Large intestine (tissue), 3 donors: ENCODE data around the gene ARHGAP26. TPM values are rescaled to one million over a fixed set of nuclear protein-coding genes. Genes with fewer than 3 reads are reported as not detected.
A peak's percentile ranks its signal among the peaks of the same experiment; 100 is the strongest.

Experiments
- DNase-seq, 2 donors: peaks; one replicate each; pipeline versions ENCODE4 v3.0.0 to v3.0.0-alpha.2; 2013
- H3K27ac ChIP-seq: one replicate; pipeline ENCODE4 v1.5.1; 2013; ENCODE audit warnings: low read length
- H3K27me3 ChIP-seq: 2 replicates; pipeline ENCODE4 v1.6.1; 2013; ENCODE audit warnings: low read length; ENCODE audit not compliant: control insufficient read depth, insufficient read depth
- H3K36me3 ChIP-seq: 2 replicates; pipeline ENCODE4 v1.6.1; 2013; ENCODE audit warnings: low read length; ENCODE audit not compliant: control insufficient read depth, insufficient read depth
- H3K4me1 ChIP-seq: one replicate; pipeline ENCODE4 v1.6.1; 2013; ENCODE audit warnings: low read length; ENCODE audit not compliant: control insufficient read depth, insufficient read depth
- H3K4me3 ChIP-seq: one replicate; pipeline ENCODE4 v1.5.1; 2013; ENCODE audit warnings: low read length
- H3K9me3 ChIP-seq: one replicate; pipeline ENCODE4 v1.6.1; 2013; ENCODE audit warnings: mild to moderate bottlenecking, low read depth, low read length, moderate library complexity; ENCODE audit not compliant: control insufficient read depth
- WGBS: methylation state at CpG from one replicate; pipeline ENCODE4 v1.1.5; 2013; ENCODE audit warnings: low lambda C conversion rate; ENCODE audit not compliant: insufficient coverage; 5-methylcytosine and 5-hydroxymethylcytosine counted together
- polyA plus RNA-seq: library from polyadenylated mRNA; unstranded; fragments of 120-200 nt; gene quantifications from one replicate; pipeline ENCODE4 v1.2.1, GENCODE V29; 2013

Gene ARHGAP26
- polyA plus RNA-seq, 1 donor = 31.8 TPM

DNA sequence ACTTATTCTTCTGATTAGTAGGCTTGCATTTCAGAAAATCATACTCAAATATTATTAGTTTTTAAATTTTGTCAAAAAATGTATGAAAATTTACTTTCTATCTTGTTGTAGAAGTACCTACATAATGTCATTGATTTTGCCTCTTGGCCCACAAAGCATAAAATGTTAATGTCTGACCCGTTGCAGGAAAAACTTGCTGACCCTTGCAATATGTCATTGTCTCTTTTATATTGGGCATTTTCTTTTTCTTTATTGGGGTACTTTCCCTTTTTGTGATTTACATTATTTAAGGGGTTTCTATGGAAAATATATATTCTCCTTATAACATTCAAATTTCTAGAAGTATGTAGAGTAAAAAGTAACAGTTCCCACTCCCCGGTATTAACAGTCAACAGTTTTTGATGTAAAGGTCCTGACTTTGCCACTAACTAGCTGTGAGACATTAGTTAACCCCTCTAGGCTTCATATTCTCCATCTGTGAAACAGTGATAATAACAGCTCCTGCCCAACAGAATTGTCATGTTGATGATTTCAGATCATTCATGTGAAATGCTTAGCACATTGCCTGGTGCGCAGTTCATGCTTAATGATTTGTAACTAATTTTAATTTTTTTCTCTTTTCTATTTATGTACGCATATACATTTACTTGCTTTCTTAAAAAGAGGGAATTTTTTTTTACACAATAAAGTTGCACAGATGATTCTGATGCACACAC is 243.2 kb downstream of the ARHGAP26 start:
- Histone ChIP-seq H3K4me3 (no peak overlapping the region), H3K4me1 (no peaks in the 10 kb centered on the region), H3K36me3 (peaks cover 8% of the 10 kb centered on the region), H3K9me3 (no peaks in the 10 kb centered on the region), H3K27ac (no peak overlapping the region), H3K27me3 (no peaks in the 10 kb centered on the region)
- DNase-seq = no peak
- 100% methylated on average over 3 of the region's 4 CpGs for WGBS

DNA sequence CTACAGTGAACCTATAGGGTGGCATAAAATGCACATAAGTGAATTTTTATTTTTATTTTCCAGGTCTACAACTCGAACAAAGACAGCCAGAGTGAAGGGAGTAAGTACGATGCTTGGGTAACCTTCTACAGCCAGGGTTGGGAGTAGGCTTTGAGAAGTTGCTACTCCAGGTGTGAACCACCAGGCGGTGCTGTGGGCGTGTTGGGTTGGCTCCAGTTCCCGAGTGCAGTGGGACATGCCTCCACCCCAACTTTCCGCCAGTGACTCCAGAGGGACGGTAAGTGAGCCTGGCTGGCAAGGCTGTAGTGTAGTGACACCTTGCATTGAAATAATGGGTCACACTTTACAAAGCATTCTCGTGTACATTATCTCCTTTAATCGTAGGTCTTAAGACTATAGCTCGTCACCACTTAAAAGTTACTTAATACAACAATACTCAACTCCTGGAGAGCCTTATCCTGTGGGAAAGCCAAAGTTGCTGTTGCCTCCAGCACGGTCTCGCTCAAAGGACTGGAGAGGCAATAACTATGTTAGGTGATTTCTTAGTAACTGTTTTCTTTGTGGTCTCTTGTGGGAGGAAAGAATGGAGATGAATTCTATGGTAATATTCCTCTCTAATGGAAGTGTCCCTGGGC is 244.0 kb downstream of the ARHGAP26 start:
- WGBS = no CpG with 5 or more reads among the region's 12 CpGs
- Histone ChIP-seq H3K4me3 (no peak overlapping the region), H3K27me3 (no peaks in the 10 kb centered on the region), H3K36me3 (peaks cover 8% of the 10 kb centered on the region), H3K9me3 (no peaks in the 10 kb centered on the region), H3K4me1 (no peaks in the 10 kb centered on the region), H3K27ac (no peak overlapping the region)
- no peak for DNase-seq

DNA sequence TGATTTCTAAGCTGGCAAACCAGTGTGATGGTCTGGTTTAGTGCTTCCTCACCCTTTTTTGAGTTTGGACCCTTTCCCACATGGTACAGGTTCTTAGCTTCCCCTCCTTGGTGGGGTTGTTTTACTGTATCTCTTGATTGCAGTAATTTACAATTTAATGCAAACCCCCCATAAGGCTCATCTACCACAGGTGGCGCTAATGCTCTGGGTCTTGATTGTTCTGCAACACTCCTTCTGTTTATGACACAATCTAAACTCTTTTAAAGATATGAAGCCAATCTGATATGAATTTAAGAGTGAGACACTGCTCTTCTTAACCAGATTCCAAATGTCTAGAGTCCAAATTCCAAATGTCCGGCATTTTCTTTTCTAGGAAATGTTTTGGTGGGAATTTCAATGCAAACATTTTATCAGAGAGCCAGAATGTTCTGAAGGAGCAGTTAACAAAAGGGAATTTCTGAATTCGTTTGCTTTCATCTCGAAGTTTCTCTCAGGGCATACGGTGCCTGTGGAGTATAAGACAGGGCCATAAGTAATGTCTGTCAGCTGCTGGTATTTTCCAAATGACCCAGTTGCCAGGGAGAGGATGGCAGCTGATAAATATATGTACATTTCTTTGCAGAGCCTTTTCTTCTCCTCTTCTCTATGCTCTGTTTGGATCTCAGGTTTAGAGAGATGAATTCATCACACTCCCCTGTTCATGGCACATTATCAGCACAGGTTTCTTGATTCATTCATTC is 246.8 kb downstream of the ARHGAP26 start:
- no peak overlapping the region for H3K4me3 ChIP-seq
- no peaks in the 10 kb centered on the region for H3K9me3 ChIP-seq
- peaks cover 8% of the 10 kb centered on the region for H3K36me3 ChIP-seq
- no peaks in the 10 kb centered on the region for H3K27me3 ChIP-seq
- H3K27ac ChIP-seq = no peak overlapping the region
- WGBS = no CpG with 5 or more reads among the region's 5 CpGs
- H3K4me1 ChIP-seq = no peaks in the 10 kb centered on the region
- DNase-seq = peak in 1 of 2 donors; percentile 14

DNA sequence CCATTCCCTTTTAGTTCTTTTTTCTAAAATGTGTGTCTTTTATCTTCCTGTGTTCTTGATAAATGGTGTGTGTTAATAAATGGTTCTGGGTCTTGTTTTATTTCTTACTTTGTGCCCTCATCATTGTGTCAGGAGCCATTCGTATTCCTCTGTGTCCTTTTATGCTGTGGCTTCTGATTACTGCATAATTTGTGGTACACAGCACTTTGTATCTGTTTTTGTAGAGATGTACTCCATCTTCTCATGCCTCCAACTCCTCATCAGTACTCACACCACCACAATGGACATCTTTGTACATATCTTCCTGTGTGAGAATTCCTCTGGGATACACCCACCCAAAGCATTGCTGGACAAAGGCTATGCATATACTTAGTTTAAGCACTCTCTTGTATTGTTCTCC is 247.4 kb downstream of the ARHGAP26 start:
- DNase-seq = no peak
- H3K27me3 ChIP-seq = no peaks in the 10 kb centered on the region
- H3K27ac ChIP-seq = no peak overlapping the region
- H3K4me3 ChIP-seq = no peak overlapping the region
- no peaks in the 10 kb centered on the region for H3K9me3 ChIP-seq
- H3K36me3 ChIP-seq = peaks cover 8% of the 10 kb centered on the region
- H3K4me1 ChIP-seq = no peaks in the 10 kb centered on the region
- WGBS = 100% methylated on average over 1 of the region's 1 CpG

DNA sequence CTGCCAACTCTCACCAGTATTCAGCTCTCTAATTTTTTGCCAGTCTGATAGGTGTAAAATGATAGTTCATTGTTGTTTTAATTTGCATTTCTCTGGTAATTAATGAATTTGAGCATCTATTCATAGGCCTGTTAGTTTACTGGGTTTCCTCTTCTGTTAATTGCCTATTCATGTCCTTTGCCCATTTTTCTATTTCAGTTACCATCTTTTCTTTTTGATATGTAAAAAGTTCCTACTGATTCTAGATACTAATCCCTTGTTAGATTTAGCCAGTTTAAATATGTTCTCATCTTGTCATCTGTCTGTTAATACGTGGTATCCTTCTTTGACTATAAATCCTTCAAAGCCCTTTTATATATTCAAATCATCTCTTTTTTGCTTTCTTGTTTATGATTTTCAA is 247.8 kb downstream of the ARHGAP26 start:
- Histone ChIP-seq H3K4me3 (no peak overlapping the region), H3K27me3 (no peaks in the 10 kb centered on the region), H3K36me3 (peaks cover 8% of the 10 kb centered on the region), H3K27ac (no peak overlapping the region), H3K4me1 (no peaks in the 10 kb centered on the region), H3K9me3 (no peaks in the 10 kb centered on the region)
- 100% methylated on average over 1 of the region's 1 CpG for WGBS
- no peak for DNase-seq

DNA sequence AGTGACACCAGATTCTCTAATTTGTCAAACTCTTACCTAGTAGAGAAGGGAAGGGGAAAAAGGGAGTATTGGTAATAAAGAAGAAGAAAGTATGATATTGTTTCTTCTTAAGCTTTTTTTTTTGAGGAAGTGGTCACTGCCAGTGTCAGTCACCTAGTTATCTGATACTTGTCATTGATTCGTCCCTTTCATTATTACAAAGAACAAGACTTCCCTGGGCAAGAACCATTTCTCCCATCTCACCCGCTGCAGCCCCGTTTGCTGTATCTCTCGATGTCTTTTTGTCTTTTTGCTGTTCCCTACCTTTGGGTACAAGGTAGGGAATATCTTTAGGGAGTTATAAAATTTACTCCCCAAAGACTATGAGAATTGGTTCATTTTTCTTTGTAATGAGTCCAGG is 249.0 kb downstream of the ARHGAP26 start:
- H3K27ac ChIP-seq = no peak overlapping the region
- no peak for DNase-seq
- H3K4me1 ChIP-seq = no peaks in the 10 kb centered on the region
- WGBS = no CpG with 5 or more reads among the region's 4 CpGs
- H3K9me3 ChIP-seq = no peaks in the 10 kb centered on the region
- H3K36me3 ChIP-seq = peaks cover 8% of the 10 kb centered on the region
- H3K27me3 ChIP-seq = no peaks in the 10 kb centered on the region
- H3K4me3 ChIP-seq = no peak overlapping the region

DNA sequence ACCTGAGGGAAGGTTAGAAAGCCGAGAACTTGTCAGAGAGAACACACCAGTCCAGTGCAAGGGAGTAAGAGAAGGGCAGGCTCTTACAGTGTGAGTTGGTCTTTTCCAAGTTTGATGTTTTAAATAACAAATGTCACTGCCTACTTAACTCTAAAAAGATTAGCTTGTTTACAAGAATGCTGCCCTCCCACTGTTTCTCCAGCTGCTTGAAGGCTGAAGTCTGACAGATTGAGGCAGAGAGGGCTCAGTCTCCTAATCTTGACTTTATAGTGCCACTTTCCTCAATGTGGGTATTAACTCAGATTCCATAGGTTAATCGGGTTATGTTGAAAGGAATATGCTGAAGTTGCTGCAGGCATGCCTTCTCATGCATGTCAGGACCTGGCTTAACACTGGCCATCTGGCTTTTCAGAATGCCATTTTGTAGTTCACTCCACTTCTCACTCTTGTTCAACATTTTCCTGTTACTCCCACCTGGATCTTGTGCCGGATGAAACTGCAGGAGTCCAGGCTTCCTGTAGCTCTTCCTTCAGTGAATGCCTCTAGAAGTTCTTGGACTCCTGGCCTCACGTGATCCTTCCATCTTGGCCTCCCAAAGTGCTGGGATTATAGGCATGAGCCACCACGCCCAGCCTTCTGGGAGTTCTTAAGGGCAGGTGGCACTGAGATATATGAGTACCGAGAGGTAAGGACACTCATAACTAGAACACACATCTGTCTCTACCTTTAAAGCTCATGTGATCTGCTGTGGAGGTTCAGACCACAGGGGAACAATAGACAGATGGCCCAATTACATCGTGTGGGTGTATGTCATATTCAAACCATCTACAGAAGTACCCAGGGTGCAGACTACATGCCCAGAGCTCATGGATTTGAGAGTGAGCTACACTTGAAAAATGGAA is 249.7 kb downstream of the ARHGAP26 start:
- Histone ChIP-seq H3K4me3 (no peak overlapping the region), H3K4me1 (no peaks in the 10 kb centered on the region), H3K27me3 (no peaks in the 10 kb centered on the region), H3K27ac (no peak overlapping the region), H3K9me3 (no peaks in the 10 kb centered on the region), H3K36me3 (peaks cover 8% of the 10 kb centered on the region)
- no CpG with 5 or more reads among the region's 7 CpGs for WGBS
- no peak for DNase-seq

DNA sequence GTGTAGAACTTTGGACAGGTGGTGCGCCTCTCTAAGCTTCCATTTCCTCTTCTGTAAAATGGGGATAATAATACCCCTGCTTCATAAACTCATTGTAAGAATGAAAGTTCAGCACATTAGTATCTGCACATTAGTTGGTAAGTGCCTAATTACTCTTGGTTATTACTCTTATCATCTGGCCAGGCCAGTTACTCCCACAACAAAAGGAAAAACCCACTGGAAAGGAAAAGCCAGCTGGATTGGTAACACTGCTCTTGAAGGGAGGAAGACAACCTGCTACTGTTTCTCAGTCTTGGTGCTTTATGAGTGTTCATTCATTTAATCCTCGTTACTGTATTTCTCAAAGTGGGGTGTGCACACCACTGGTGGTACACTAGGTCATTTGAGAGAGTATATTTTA is 251.4 kb downstream of the ARHGAP26 start:
- Histone ChIP-seq H3K9me3 (no peaks in the 10 kb centered on the region), H3K4me1 (no peaks in the 10 kb centered on the region), H3K27me3 (no peaks in the 10 kb centered on the region), H3K36me3 (peaks cover 3% of the 10 kb centered on the region), H3K4me3 (no peak overlapping the region), H3K27ac (no peak overlapping the region)
- DNase-seq = no peak
- WGBS = no CpG with 5 or more reads among the region's 2 CpGs

DNA sequence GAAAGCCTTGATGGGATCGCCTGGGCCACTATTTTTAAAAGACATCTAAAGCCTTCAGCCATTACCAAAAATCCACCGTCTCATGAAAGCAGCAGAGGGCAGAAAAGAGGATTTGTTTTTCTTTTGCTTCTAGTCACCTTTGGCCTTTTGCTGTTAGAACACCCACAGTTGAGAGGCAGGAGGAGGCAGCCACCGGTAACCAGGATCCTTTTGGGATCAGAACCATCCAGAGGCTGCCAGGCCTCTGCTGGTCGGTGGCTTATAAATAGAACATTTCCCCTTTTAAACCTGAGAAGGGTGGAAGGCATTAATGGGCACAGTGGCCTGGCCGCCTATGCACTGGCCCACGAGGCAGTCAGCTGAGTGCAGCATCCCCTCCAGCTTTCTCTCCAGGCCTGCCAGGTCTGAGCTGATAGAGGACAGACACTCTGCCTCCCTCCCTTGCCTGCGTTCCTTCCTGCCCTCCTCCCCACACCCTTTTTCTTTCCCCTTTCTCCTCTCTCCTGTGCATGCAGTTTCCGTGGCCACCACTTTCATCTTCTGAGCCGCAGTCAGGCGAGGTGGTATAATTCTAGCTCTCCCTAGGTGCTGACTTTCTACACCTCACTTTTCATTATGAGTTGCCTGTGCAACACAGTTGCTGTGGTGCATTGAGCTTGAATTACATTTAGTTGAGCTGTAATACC is 253.4 kb downstream of the ARHGAP26 start:
- 100% methylated on average over 1 of the region's 10 CpGs for WGBS
- Histone ChIP-seq H3K27me3 (no peaks in the 10 kb centered on the region), H3K4me3 (no peak overlapping the region), H3K27ac (no peak overlapping the region), H3K36me3 (no peaks in the 10 kb centered on the region), H3K4me1 (no peaks in the 10 kb centered on the region), H3K9me3 (no peaks in the 10 kb centered on the region)
- no peak for DNase-seq
